ENCODE data around the gene APOOL.

APOOL gene

GRCh38 chrX:85140964-85141363, 137.3 kb downstream of the APOOL start:
- no peak overlapping the region for H3K27ac ChIP-seq
- DNase-seq, result no peak
- H3K4me3 ChIP-seq (ENCODE audit: low read depth, low read length), result no peak overlapping the region
- H3K27me3 ChIP-seq (replicated peaks), result no peaks in the 10 kb centered on the region
- in situ Hi-C loops (cut with HindIII; ENCODE audit: low pct_ligation_motif_present, low sequenced_read_pairs), result no loop called here
- no peak for TF ChIP-seq CTCF (IDR thresholded peaks at IDR 0.05; ENCODE audit: low read depth, low read length, missing control alignments)
- H3K36me3 ChIP-seq (replicated peaks), result no peaks in the 10 kb centered on the region

All from brain microvascular endothelial cell (primary cell).